UCSD-AML1 (cell line): ENCODE data around the gene TP53I13.
A peak's percentile ranks its signal among the peaks of the same experiment; 100 is the strongest.

Source experiments
- DNase-seq: peaks from one replicate; lab custom pipeline; 2025; ENCODE audit not compliant: unreplicated experiment; lab: John Stamatoyannopoulos, UW

The TP53I13 gene

DNA sequence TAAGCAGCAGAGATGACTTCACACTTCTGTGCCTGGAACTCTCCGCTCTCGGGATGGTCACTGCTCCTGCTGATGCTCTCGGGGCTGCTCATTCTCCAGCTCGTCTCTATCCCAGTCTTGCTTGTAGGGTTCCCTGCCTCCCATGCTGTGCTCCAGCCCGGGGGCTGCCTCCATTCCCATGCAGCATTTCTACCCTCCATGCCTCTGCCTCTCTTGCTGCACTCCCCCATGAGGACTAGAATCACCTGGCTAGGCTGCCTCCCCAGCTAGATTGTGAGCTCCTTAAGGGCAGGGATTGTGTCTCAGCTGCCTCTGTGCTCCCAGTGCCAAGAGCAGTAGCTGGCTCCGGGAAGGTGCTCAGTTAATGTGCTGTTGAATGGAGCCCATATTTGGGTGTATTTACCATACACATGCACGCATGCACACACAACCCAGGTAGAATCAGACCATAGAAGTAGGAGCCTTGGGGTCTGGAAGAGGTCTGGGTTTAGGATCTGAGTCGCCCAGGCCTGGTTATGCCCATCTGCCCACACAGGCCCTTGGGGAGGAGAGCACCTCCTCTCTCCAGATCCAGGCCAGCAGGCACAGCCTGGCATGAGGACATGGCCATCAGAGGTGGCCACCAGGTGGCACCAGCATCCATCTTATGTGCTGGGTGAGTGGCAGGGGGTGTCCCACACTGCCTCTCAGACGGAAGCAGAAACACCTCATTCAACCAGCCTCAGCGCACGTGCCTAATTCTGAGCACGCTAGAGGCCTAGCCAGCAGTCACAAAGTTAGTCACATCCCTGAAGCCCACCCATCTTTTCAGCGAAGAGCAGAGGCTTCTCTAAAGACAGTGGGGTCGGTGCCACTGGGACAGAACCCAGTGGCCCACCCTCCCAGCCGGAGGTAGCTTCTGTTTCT is 11.6 kb downstream of the TP53I13 start:
- peak; percentile 81 for DNase-seq

DNA sequence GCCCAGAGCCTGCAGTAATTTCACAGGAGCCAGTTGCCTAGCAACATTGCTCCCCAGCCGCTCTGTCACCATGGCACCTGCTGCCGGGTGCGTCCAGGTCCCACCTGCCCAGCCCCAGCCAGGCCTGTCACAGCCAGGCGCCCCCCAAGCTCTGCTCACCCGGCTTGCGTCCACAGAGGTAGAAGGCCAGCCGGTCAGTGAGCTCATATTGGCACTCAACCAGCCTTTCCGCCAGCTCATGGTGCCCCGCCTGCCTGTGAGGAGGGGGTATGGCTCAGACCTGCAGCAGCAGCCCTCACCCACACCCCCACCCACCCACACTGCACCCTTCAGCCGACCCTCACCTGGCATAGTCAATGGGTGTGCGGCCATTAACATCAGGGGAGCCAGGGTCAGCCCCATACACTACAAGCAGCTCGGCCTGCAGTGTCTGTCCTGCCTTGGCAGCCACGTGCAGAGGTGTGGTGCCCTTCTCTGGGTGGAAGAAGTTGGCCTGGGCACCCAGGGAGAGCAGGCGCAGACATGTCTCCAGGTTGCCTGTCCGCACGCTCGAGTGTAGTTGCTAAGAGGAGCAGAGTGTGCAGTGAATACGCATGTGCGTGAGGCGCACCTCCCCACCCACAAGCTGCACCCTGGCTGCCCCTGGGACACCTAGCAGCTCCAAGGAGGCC is 13.2 kb downstream of the TP53I13 start:
- DNase-seq, result no peak

DNA sequence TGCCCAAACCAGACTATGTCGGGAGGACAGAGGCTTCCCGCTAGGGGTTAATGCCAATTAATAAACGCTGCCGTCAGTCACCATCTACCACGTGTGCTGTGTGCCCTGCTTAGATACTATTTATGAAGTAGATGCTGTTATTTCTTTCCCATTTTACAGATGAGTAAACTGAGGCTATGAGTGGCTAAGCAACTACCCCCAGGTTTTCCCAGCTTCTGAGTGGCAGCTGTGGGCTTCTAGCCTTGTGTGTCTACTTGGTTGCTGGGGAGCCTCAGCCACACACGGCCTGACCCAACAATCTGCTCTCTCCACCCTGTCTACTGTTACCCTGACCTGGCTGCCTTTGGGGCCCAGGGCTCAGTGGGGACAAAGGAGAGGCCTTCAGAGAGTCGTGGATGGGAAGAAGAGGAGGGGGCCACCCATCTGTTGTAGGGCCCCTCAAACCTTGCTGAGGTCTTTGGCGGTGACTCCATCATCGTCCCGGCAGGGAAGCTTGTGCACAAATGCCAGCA is 13.8 kb downstream of the TP53I13 start:
- no peak for DNase-seq

DNA sequence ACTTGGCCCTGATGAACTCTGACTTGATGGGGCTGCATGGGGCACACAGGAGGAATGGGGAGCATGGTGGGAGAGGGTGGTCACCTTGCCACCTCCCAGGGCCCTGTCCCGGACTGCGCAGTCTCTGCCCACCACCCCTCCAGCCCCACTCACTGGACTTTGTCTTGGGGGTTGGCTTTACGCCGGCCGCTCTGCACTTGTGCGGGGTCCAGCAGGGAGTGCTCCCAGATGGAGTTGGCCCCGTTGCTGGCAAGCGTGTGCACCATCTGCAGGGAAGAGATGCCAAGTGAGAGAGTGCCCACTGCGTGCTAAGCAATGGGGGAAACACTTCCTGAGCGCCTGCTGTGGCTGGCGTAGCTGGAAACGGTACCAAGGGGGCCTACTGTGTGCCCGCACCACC is 14.3 kb downstream of the TP53I13 start:
- DNase-seq, result no peak

DNA sequence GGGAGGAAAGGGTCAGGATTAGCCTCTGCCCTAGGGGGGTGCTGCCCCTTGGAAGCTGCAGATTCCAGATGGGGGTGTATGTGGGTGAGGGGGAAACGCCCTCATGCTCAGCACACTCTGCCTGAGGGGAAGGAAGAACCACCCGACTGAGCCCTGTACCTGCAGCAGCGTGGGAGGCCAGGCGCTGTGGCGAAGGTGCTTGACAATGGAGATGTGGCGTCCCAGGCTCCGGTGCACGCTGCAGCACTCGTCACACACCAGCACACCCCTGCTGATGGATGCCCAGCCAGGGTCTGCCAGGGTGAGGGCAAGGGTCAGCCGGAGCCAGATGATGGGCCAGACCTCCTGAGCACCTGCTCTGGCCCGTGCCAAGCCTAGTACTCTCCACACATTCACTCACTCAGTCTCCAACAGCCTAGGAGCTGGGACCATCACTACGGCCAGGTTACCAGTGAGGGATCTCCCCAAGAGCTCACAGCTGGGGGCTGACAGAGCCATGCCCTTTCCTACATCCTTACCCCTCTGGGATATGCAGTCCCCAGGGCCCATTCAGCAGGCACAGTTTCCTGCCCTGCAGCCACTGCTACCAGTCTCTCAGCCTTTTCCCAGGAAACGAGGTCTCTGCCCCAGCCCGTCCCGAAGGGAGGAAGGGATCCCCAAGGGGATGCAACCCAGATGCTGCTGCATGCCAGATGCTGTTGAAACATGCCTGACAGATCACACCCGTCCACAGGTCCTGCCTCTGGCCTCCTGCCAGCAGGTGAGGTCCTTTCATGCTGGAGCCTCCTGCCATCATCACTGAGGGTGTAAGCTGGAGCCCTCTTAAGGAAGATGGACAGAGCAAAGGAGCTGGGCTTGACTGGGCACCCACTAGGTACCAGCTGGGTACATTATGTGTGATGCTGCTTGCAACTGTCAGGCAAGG is 15.1 kb downstream of the TP53I13 start:
- no peak for DNase-seq

DNA sequence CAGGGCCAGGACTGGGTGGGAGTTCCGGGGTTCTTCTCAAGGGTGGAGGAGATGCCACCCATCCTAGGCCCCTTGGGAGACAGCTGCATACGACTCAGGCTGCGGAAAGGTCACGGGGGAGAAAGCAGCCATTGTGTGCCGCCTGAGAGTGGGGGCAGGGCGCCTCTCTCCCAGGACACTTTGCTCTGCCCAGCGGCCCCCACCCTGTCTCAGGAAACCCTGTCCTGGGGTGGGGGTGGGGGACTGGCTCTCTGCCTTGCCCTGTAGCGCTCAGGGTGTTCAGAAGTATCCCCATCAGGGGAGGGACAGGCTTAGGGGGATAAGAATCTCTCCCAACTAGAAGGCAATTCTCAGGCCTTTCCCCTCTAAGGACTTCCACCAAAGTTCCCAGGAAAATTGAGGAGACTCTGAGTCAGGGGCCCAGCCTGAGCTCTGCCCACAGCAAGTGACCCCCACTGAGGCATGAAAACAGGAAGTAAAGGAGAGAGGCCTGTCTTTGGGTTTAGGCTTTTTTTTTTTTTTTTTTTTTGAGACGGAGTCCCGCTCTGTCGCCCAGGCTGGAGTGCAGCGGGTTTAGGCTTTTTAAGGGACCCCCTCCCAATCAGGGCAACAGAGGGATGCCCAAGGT is 16.1 kb downstream of the TP53I13 start:
- peak; percentile 47 for DNase-seq

DNA sequence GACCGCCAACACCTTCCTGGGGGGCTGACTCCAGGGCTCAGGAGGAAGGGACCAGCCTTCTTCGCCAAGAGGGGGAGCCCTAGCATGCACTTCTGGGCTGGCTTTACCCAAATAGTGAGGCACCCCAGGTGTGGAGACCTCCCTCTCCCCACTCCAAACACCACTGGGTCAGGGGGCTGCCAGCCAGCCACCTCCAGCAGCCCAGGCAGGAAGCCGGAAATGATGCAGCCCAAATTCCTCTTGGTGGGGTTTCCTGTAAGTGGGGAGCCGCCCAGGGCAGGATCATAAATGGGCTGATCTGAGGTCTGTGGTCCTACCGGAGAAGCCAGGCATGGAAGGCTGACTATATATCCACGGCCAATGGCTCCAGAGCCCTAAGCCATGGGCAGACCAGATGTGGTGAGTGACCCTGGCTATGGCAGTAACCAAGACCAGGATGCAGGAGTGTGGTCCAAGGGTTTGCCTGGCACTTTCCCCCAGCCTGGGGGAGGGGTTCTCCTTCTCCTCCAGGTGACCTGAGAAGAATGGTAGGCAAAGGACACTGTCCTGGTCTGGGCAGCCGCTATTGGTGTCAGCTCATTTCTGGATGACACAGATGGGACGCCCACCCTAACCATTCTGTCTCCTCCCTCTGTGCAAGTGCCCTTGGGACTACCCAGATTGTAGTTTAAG is 16.7 kb downstream of the TP53I13 start:
- DNase-seq, result peak; percentile 63

DNA sequence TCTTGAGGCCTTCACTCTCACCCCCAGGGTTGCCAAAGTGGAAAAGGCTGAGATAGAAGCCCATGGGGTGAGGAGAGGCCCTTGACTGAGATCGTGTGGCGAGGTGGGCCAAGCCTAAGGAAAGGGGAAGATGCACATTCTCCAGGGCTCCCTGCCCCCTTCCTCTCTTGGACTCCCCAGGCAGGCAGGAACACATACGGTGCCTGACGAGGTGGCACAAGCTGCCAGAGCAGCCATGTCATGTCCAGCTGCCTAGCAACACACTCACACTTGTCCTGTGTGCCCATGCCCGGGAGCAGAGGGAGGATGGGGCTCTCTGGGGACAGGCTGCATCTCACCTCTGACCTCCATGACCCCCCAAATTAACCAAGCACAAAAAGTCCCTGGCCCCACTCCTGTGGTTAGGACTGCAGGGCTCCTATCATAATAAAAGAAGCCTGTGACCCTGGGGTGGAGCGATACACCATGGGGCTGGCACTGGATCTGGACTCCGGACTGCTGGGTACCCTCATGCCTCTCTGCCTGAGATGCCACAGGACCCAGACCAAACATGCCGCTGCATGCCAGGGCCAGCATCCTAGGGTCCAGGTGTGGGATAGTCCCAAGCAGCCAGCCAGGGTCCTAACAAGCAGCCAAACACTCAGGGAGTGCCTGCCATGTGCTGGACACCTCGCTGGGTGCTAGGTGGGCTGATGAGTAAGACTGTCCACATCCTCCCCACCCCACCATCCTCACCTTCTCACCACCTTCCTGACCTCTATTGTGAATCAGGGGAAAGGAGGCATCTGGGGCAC is 18.4 kb downstream of the TP53I13 start:
- DNase-seq, result peak; percentile 28

DNA sequence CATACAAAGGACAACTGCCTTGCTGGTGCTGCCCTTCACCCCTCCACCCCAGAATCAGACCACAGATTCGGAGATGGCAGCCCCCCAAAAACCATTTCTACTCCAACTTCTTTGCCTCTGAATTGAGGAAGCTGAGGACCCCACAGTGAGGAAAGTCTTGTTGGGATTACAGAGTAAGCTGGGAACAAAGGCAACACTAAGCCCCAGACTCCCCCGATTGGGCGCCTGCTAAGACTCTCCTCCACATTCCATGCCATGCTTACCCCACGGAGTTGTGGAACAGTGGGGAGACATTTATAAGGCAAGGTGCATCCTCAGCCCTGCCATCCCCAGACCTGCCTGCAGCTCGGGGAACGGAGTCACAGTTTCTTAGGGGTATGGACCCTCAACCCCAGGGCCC is 19.1 kb downstream of the TP53I13 start:
- no peak for DNase-seq

DNA sequence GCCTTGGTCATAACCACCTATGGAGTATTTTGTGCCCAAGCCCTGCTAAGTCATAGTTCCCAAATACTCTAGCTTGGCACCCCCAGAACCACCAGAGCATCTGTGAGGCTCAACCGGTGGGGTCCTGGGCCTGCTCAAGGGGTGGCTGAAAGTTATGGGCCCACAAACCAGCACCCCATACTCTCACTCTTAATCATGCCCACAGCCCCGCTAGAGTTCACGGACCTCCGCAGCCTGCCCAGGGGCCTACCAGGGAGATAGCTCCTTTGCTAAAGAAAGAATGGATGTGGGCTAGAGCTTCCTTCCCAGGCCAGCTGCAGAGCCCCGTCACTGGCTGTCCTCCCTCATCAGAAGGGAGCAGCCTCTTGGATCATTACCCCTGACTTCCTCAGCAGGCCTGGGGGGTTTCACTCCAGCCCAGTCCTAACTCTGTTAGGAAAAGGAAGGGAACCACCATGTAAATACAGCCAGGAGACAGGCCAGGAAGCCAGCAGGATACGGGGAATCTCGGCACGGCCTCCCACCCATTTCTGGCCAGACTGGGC is 19.6 kb downstream of the TP53I13 start:
- peak; percentile 52 for DNase-seq

DNA sequence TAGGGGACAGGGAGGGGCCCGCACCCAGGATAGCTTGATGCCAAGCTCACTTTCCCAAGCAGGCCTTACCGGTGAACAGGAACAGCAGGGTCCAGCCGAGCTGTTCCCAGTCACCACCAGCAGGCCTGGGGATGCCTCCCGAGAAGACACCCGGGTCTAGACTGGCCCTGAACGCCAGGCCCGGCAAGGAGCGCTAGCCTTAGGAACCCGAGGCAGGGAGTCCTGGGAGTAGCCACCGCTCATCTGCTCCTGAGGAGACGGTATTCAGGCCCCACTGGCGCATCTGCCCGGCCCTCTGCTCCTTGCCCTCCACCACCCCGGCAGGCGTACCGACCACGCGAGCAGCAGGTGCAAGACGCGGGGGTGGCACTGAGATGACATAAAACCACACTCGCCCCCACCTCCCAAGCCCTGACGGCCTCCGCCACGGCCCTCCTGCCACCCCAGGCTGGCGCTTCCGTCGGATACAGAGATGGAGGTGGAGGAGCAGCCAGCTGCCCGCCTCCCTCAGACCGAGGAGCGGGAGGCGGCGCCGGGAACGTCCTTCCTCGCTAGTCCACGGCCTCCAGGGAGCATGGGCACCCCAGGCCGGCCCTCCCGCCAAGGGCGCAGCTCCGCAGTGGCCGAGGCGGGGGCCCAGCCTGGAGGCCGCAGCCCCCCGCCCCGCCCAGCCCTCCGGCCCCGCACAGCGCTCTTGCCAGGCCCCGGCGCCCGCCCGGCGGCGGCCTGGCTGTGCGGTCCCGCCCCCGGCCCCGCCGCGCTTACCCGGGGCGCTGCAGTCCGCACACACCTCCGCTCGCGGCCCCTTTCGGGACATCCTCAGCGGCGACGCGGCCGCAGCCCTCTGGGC is 20.3 kb downstream of the TP53I13 start:
- peak; percentile 52 for DNase-seq

DNA sequence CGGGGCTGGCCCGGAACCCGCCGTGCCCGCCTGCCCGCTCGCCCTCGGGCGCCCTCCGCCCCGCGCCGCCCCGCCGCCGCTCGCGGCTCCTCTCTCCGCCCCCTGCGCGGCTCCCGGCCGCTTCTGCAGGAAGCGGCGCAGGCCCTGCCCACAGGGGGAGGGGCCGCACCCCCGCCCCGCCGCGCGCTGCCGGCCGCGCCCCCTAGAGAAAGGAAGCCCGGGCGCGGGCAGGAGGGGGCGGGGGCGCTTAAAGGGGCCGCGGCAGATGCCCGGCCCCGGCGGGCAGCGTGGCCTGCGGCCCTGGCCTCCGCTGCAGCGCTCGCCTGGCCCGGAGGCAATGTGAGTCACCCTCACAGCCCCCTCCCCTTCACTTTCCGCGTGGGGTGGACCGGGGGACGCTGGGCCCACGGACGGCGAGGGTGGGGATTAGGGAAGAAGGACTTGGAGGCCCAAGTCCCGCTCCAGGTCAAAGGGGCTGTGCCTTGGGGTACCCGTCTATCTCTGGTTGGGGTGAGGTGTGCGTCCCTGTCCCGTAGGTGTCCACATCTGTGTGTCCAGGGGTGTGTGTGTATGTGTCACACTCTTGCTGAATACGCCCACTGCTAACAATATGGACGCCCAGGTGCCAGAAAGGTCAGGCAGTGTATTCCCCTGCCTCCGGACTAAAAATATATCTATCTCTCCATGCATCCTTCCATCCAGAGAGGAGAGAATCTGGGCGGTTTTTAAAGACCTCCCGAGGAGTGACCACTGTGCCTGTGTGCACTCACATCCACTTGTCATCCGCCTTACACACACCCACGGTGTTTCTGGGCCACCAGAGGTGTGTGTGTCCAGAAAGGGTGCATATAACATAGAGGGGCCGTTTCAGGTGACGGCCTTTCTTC is 21.3 kb downstream of the TP53I13 start, which contains the start of gene GIT1:
GIT1 (minus strand) TSS at position 125 of the 887 bp plus-strand sequence. CDS start 270 bp downstream, outside the sequence.
- DNase-seq, result peak; percentile 91

DNA sequence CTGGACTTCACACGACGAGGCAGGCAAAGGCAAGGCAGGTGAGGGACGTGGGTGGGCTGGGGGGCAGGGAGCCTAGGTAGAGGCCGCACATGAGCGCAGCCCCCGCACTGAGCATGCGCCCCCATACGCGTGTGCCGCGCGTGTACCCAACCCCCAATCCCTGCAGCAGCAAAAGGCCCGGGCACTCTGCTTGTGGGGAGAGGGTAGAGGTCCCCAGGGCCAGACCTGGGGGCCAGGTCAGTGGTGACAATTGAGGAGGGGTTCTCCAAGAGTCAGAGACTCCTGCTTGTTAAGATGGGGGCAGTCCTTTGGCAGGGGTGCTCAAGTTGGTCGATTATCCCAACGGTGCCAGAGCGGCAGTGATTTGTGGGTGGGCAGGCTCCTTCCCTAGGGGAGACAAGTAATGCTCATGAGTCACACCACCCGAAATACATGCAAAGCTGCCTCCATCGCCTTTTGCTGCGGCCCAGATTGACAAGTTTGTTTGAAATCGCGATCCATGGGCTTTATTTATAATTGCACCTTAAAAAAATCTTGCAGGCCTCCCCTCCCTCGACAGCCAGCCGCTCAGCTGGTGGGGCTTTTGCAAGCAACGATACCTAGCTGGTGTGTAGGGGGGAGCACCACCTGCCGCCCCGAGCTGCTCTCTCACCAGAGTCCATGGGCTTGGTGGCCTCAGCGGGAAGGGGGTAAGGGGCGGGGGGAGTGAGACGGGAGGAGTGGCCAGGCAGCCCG is 22.1 kb downstream of the TP53I13 start:
- DNase-seq, result no peak

DNA sequence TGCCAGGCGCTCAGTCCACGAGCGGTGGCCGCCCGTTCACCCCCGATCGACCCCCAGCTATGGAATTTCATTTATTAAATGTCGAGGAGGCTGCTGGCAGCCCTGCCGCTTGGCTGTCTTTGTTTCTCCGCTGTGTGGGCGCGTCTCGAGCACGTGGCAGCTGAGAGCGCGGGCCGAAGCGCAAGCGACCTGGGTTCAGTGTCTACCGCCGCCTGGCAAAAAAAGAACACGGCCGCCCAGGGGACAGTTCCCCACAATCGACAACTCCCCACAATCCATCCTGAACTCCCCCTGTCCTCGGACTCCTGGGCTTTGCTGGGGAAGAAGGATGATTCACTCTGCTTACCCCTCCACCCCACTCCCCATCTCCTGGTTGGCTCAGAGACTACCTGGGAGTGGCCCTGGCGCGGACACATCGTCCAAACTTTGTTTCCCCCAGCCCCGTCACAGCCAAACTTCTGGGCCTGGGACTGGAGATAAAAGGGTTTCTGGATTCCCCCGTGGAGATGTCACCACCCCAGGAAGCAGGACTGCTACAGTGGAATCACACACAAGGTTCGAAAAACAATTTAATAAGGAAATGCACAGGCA is 22.7 kb downstream of the TP53I13 start:
- DNase-seq, result no peak

DNA sequence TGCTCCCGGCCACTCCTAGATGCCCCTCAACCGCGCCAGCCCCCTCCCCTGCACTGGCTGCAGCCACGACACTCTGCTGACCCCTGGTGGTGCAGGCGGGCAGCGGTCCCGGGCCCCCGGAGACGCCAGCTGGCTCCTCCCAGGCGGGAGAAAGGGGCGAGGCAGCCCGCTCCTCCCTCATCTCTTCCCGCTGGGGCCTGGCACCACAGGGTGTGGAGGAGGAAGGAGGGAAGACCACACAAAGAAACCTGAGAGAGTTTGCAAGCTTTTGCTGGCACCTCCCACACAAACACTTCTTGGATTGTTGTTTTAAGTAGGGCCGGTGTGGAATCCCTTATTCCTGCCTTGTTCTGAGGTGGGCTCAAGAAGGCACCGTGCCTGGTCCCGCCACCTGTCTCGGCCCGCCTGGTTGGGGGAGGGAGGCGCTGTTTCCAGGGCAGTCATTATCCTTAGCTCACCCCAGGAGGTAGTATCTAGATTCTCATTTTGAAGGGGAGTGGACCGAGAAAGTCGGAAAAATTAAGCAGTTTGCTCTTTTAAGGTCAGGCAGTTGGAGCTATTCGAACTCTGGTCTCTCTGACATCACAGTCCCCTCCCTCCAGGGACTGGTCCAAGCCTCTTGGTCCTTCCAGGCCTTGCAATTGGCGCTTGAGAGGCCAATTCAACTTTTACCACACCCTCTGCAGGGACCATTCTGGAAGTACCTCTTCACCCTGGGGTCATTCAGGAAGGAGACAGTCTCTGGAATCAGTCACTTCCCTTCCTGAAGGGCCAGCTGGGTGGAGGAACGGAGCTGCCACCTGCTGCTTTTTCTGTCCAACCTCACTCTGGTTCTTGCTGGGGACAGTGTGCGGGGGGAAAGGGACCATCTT is 23.5 kb downstream of the TP53I13 start:
- DNase-seq, result peak; percentile 89
